H4 (cell line): Measurements from ENCODE around the gene NEK6. TPM values are rescaled to one million over a fixed set of nuclear protein-coding genes. Genes with fewer than 3 reads are reported as not detected.
A peak's percentile ranks its signal among the peaks of the same experiment; 100 is the strongest.

Experiments used
- DNase-seq: peaks from one replicate; pipeline ENCODE4 v3.0.0-alpha.2; 2015; ENCODE audit warnings: low spot score
- total RNA-seq: library from RNA; depleted of rRNA; stranded (reverse); fragments of >200 nt; shearing (Covaris generic); gene quantifications from 2 replicates; pipeline ENCODE4 v1.2.3, GENCODE V29; 2014

The NEK6 gene
- total RNA-seq, 1 experiment from 2014 or later = 43.7 TPM

DNA sequence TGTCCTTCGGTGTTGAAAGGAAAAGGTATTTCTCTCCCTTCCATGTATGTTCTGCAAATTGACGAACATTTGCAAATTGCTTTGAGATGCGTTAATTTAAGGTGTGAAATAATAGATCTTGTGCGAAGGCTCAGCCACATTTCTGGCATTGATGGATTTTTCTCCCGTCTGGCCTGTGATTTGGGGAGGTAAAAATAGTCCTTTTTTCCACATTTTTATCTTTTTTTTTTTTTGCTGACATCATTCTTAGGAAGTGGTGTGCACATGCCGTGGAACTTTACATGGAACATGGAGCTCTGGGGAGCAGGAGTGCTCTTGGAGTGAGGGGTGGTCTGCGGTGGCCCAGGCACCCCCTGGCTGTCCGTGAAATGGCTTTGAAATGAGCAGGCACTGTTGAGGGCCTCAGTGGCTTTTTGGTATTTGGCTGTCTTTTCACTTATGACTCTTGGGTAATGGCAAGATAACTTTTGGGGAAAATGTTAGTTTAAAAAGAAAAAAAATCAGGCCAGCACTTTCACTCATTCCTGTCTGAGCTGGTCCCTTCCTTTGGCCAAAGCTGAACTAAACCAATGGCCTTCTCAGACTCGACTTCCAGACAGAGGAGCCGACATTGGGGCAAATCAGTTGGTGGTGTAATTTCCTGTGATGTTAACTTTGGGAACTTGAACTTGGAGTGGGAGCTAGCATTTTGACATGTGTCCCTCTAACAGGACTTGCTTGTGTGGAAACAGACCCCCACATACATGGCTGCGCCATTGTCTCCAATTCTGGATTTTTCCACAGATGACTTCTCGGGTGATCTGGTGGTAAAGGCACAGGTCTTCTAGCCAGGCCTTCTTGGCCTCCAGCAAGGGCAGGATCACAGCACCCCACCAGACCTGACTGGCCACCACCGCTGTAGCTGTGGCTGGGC lies 4.2 kb downstream of the NEK6 start:
- no peak for DNase-seq

- no peak for DNase-seq
These were observed 4.9 kb downstream of the NEK6 start for GRCh38 chr9:124262649-124262972.

DNA sequence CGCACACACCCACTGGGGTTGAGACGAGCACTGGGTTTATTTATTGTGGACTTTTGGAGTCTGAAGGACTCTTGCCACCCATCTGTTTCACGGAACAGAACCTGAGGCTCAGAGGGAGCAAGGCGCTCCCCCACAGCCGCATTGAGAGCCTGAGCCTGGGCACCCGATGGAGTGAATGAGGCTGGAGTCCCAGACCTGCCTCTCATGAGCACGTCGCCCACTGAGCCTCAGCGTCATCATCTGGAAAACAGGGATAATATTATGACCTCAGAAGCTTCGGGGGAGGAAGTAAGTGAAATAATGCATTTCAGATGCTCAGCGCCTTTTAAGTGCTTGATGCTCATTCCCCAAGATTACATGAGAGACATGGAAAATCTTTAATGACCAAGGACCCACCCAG lies 5.5 kb downstream of the NEK6 start:
- DNase-seq = no peak

DNA sequence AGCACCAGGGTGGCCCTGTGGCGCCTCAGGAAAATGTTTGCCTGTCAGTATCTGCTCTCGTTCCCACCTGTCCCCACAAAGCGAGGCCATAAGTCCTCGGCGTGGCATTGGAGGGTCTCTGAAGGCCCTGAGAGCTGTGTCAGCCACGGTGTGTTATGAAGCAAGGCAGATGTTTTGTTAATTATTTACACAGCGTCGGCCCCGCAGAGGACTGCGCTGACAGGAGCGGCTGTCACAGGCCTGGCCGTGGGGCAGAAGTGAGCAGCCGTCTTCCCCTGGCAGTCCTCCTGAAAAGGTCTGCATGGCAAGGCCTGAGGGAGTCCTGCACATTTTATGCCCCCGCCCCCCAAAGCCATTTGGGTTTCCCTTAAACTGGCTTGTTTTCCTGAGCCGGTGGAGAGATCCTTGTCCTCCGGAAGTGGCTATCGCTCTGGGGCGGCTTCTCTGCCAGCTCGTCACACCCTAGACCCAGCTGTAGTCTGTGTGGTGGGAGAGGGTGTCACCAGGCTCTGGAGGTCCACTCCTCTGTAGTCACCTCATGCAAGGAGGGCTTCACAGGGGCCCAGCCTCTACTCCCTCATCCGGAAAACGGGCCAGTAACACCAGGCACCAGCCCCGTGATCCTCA lies 6.2 kb downstream of the NEK6 start:
- DNase-seq = no peak

- DNase-seq = no peak
These were observed 7.1 kb downstream of the NEK6 start for GRCh38 chr9:124264823-124265233.

DNA sequence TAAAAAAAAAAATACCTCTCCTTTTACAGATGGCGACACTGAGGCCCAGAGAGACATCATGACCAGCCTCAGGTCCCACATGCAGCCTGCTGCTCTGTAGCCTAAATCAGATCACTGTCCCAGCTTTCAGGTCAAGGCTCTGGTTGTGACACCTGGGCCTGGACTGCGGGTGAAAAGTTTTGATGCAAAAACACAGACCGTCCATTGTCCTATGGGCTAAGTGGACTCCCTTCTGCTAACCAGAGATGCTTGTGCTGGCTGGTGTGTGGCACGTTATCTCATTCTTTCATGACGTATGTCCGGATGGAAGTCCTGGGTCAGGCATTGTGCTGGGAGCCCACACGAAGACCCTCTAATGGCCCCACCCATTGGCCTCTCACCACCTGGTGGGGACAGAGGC lies 7.8 kb downstream of the NEK6 start:
- no peak for DNase-seq

- no peak for DNase-seq
These were observed 8.5 kb downstream of the NEK6 start for GRCh38 chr9:124266139-124266825.

GRCh38 chr9:124266826-124267201 lies 9.1 kb downstream of the NEK6 start:
- DNase-seq = no peak

DNA sequence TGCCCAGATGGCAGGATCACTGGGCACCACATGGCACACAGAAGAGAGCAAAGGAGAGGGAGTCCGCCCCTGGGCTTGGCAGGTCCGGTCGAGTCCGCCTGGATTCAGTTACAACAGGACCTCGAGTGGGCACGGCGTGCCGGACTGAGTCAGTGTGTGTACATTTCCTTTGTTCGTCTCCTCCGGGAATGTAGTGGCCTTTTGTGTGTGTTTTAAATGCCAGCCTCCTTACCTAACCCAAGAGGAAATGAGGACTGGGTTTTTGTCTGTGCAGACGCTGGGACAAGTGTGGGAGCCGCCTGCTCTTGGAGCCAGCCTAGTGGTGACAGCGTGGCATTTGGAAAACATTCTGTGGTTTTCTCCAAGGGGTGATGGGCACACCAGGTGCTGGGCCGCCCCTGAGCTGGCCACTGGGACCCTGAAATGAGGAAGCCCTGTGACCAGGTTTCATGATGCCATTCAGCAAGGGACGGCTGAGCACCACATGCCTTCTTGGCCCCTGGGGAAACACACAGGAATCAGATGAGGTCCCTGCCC lies 9.6 kb downstream of the NEK6 start:
- peak; percentile 92 for DNase-seq

GRCh38 chr9:124268248-124268647 lies 10.5 kb downstream of the NEK6 start:
- no peak for DNase-seq

DNA sequence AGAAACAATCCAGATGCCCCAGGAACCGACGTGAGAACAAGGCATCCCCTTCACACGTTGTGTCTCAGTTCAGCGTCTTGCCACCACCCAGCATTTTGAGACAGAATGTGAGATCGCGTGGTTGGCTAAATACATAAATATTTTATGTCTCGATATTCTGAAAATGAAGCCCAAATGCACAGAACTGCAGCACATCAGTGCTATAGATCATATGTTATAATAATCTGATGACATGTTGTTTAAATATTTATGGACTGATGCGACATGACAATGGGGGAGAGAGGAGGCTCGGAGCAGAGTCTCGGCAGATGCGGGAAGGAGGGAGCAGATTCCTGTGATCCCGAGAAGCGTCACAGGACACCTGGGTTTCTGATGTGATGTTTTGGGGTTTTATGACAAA lies 10.9 kb downstream of the NEK6 start:
- no peak for DNase-seq

DNA sequence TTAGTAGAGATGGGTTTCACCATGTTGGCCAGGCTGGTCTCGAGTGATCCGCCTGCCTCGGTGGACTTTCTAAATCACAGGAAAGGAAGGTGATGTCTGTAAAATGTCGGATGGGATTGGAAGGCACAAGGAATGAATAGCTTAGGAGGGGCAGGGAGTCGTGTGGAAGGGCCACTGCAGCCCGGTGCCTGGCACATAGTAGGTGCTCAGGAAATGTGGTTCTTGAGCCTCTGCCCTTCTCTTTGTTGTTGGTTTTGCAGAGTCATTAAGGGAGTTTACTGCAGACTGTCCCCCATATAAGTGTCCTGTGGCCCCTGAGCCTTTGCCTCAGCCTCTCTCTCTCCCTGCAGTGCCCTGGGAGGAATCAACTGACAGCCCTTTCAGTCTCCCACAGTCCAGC lies 11.8 kb downstream of the NEK6 start:
- DNase-seq = no peak

DNA sequence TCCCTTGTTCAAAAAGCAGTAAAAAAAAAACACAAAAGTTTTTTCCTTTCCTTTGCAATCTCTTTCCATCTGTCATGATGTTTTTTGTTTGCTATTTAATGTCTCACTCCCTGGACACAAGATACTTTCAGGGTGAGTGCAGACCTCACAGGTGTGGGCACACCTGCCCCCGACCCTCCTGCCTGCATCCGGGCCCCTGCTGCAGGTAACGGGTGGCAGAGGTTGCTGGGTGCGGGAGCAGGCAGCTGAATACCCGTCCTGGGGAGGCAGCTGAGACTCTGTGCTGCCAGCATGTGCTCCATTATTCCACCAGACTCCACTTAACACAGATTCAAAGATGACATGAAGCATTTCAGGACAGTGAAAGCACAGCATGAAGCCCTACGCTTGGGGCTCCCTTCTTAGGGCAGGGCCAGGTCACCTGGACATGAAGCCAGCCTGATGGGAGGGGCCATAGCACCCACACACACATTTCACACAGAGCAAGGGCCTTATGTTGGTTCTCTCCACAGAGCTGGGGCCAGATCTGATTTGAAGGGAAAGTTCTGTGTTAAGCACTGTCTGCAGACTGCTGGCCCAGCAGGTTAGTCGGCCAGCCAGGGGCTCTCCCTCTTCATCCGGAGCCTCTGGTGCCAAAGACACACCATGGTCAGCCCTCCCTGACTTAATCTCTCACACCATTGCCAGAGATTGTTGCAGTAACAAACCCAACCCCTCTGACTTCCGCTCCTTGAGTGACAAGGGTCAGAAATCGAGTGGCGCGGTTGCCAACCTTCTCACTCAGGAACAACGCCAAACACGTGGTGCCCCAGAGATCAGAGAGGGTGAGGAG lies 13.0 kb downstream of the NEK6 start:
- no peak for DNase-seq

DNA sequence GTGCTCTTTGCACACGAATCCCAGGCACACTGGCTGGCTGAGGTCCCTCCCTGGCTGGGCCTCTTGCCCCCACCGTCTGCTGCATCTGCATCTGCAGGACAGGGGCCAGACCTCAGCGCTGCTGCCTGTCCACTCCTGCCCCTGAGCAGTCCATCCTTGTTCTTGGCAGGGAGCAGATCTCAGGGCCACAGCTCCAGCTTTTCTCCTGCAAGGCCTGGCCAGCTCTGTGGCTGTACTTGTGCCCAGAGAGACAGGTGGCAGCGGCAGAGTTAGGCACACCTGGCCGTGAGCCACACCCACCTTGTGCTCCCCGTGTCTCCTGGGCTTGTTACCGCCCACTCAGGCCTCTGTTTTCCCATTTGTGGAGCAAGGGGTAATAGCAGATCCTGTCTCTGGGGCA lies 13.9 kb downstream of the NEK6 start:
- no peak for DNase-seq

DNA sequence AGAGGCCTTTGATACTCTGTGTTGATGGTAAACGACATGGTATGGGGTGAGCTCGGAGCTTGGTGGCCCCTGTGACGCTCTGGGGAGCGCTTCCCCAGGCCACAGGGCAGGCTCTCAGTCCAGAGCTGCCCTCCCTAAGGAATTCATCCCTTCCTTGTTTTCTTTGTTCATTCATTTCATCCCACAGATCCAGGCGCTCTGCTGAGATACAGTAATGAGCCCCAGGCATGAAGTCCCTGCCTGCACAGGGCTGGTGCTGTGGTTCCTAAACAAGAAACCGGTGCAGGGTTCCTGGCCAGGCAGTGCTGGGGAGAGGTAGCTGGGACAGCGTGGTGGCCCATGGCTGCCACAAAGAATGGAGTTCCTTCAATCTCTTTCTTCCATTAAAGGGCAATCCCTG lies 14.4 kb downstream of the NEK6 start:
- no peak for DNase-seq

GRCh38 chr9:124272979-124273378 lies 15.2 kb downstream of the NEK6 start:
- no peak for DNase-seq

GRCh38 chr9:124273427-124274160 lies 15.8 kb downstream of the NEK6 start:
- DNase-seq = no peak

GRCh38 chr9:124274226-124274625 lies 16.5 kb downstream of the NEK6 start:
- no peak for DNase-seq

DNA sequence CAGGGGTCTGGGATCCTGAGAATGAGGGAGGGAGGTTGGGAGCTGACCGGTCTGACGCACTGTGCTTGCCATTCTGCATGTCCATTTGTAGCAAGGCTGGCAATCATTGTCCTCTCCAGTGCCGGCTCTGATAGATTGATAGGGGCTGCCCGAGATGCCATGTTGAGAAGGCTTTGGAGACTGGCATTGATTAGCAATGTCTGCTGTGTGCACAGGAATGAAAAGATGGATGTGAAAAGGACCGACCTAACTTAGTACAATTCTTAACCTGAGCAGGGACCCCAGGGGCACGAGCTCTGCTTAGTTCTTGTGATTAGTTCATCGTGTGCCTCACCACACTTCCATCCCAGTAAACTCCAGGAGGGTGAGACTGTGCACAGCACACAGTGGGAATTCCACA lies 17.0 kb downstream of the NEK6 start:
- DNase-seq = no peak

DNA sequence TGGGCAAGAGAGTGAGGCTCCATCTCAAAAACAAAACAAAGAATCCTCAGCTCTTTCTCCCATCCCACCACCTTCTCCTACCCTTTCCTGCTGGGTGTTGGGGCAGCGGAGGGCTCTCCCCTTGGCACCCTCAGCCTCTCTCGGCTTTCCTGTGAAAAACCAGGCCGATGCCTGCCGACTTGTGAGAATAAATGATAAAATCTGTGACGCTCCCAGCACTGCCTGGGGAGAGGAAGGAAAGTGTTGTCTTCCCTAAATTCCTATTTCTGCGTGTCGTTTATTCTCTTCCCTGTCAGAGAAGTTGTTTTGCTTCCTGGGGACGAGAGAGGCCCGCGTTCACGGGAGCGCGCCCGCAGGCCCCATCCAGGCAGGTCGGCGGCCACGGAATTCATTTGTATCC lies 19.7 kb downstream of the NEK6 start:
- no peak for DNase-seq

DNA sequence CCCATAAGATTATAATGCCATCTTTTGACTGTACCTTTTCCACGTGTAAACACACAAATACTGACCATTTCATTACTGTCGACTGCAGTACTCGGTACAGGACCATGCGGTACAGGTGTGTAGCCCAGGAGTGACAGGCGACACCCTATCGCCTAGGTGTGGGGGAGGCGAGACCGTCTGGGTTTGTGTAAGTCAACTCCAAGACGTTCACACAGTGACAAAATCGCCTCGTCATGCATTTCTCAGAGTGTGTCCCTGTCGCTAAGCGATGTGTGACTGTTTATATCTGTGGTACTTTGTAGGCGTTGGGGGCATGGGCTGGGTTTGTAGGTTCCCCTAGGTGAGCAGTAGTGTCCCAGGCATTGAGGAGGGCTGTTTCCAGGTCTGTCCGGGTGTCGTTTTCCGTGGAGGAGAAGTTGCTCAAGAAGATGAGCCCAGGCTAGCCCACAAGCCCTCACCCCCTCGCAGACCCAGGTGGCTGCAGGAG lies 20.3 kb downstream of the NEK6 start:
- peak; percentile 61 for DNase-seq
